ENCODE measurements around the gene TSG101. TPM values are rescaled to one million over a fixed set of nuclear protein-coding genes. Genes with fewer than 3 reads are reported as not detected.

TSG101 gene
- total RNA-seq, 6 experiments from 2014 or later, result 56.9 to 82.7 (median 71.4) TPM

DNA sequence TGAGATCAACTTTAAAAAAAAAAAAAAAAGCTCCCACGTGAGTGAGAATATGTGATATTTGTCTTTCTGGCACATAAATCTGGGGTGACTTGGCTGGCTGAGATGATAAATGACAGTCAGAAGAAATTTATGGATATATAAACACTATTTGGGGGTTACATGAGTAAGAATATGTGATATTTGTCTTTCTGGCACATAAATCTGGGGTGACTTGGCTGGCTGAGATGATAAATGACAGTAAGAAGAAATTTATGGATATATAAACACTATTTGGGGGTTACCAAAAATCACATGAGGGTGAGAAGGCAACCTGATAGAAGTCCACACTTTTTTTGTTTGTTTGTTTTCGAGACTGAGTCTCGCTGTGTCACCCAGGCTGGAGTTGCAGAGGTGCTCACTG is 6.6 kb upstream of the TSG101 start:
- Mint-ChIP-seq H3K4me1 (ENCODE audit: low read depth) (peaks cover 10% of the 10 kb centered on the region; the same call in 1 of the 2 replicates), H3K4me3 (no peak overlapping the region), H3K9me3 (no peaks in the 10 kb centered on the region), H3K27ac (no peak overlapping the region), H3K27me3 (ENCODE audit: insufficient read depth) (no peaks in the 10 kb centered on the region), H3K36me3 (ENCODE audit: low read depth) (peaks cover 5% of the 10 kb centered on the region; the same call in 1 of the 2 replicates)
- TF ChIP-seq, protein P1, sequence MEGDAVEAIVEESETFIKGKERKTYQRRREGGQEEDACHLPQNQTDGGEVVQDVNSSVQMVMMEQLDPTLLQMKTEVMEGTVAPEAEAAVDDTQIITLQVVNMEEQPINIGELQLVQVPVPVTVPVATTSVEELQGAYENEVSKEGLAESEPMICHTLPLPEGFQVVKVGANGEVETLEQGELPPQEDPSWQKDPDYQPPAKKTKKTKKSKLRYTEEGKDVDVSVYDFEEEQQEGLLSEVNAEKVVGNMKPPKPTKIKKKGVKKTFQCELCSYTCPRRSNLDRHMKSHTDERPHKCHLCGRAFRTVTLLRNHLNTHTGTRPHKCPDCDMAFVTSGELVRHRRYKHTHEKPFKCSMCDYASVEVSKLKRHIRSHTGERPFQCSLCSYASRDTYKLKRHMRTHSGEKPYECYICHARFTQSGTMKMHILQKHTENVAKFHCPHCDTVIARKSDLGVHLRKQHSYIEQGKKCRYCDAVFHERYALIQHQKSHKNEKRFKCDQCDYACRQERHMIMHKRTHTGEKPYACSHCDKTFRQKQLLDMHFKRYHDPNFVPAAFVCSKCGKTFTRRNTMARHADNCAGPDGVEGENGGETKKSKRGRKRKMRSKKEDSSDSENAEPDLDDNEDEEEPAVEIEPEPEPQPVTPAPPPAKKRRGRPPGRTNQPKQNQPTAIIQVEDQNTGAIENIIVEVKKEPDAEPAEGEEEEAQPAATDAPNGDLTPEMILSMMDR (IDR thresholded peaks at IDR 0.05), result no peak
- DNase-seq, result no peak

GRCh38 chr11:18527512-18527911 is 770 bp upstream of the TSG101 start:
- peak overlapping the region; percentile 99 for H3K27ac Mint-ChIP-seq
- H3K4me3 Mint-ChIP-seq, result peak overlapping the region; percentile 98
- H3K27me3 Mint-ChIP-seq (ENCODE audit: insufficient read depth), result peaks cover 3% of the 10 kb centered on the region
- peaks cover 15% of the 10 kb centered on the region; the same call in 1 of the 2 replicates for H3K36me3 Mint-ChIP-seq (ENCODE audit: low read depth)
- H3K4me1 Mint-ChIP-seq (ENCODE audit: low read depth), result peaks cover 29% of the 10 kb centered on the region
- H3K9me3 Mint-ChIP-seq, result no peaks in the 10 kb centered on the region
- TF ChIP-seq, protein P1 (IDR thresholded peaks at IDR 0.05), result no peak
- peak; percentile 83 for DNase-seq

DNA sequence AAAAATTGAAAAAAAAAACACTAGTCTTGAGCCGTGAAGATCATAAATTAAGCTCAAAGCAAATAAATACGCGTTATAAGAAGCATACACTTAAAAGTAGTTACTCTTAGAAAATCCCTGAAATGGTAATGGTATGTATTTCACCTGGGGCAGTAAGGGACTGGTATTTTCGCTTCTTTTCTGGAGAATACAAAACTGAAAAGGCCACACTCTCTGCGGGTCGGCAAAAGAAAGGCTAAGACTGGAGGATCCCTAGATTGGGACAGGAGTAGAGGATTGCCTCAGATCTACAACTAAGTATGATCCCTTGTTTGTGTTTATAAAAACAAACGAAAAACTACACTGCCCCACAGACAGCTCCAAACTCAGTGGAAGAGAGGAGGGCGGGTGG is 617 bp downstream of the TSG101 start:
- Mint-ChIP-seq H3K36me3 (ENCODE audit: low read depth) (peaks cover 15% of the 10 kb centered on the region; the same call in 1 of the 2 replicates), H3K9me3 (no peaks in the 10 kb centered on the region), H3K27ac (peak overlapping the region; percentile 99), H3K27me3 (ENCODE audit: insufficient read depth) (peaks cover 3% of the 10 kb centered on the region), H3K4me3 (peak overlapping the region; percentile 98), H3K4me1 (ENCODE audit: low read depth) (peaks cover 33% of the 10 kb centered on the region)
- peak; percentile 1 for DNase-seq
- TF ChIP-seq, protein P1 (IDR thresholded peaks at IDR 0.05), result no peak

- peaks cover 3% of the 10 kb centered on the region for H3K27me3 Mint-ChIP-seq (ENCODE audit: insufficient read depth)
- H3K27ac Mint-ChIP-seq, result no peak overlapping the region
- H3K4me3 Mint-ChIP-seq, result no peak overlapping the region
- H3K36me3 Mint-ChIP-seq (ENCODE audit: low read depth), result peaks cover 15% of the 10 kb centered on the region; the same call in 1 of the 2 replicates
- TF ChIP-seq, protein P1 (IDR thresholded peaks at IDR 0.05), result no peak
- DNase-seq, result no peak
- no peaks in the 10 kb centered on the region for H3K9me3 Mint-ChIP-seq
- peaks cover 29% of the 10 kb centered on the region for H3K4me1 Mint-ChIP-seq (ENCODE audit: low read depth)
These were observed 2.5 kb downstream of the TSG101 start for GRCh38 chr11:18524248-18524647.

GRCh38 chr11:18523084-18523483 is 3.7 kb downstream of the TSG101 start:
- Mint-ChIP-seq H3K9me3 (no peaks in the 10 kb centered on the region), H3K4me3 (no peak overlapping the region), H3K4me1 (ENCODE audit: low read depth) (peaks cover 21% of the 10 kb centered on the region), H3K36me3 (ENCODE audit: low read depth) (peaks cover 10% of the 10 kb centered on the region; the same call in 1 of the 2 replicates), H3K27ac (no peak overlapping the region), H3K27me3 (ENCODE audit: insufficient read depth) (peaks cover 3% of the 10 kb centered on the region)
- DNase-seq, result no peak
- TF ChIP-seq, protein P1 (IDR thresholded peaks at IDR 0.05), result no peak

Data from HFFc6 (cell line).